Gastrocnemius medialis (tissue), 4 donors: ENCODE results near the gene ESPL1. TPM values are rescaled to one million over a fixed set of nuclear protein-coding genes. Genes with fewer than 3 reads are reported as not detected.

ENCODE experiments used
- ATAC-seq, 2 donors: fragments of 150-250 bp; one replicate each; pipeline ENCODE4 v1.9.1; 2016
- DNase-seq, 2 donors: peaks; one replicate each; pipeline ENCODE4 v3.0.0-alpha.2; 2019
- H3K27ac ChIP-seq, 4 donors: fragments of 200-600 bp; sonication (generic); 1 replicate in 1 of 4; 2 replicates in 3 of 4; pipeline ENCODE4 v1.5.1; 2016 to 2018; ENCODE audit warnings: mild to moderate bottlenecking in 2 of 4, moderate library complexity in 1 of 4
- H3K27me3 ChIP-seq, 3 donors: fragments of 200-600 bp; sonication (generic) in 2 of 3; 1 replicate in 1 of 3; 2 replicates in 2 of 3; pipeline versions ENCODE4 v1.5.1 to v1.6.0; 2016 to 2019; ENCODE audit warnings: mild to moderate bottlenecking in 1 of 3, moderate library complexity in 1 of 3
- H3K36me3 ChIP-seq, 2 donors: fragments of 200-600 bp; sonication (generic) in 1 of 2; one replicate each; pipeline ENCODE4 v1.5.1; 2017 to 2018
- H3K4me1 ChIP-seq, 2 donors: fragments of 200-600 bp; sonication (generic) in 1 of 2; one replicate each; pipeline ENCODE4 v1.5.1; 2016 to 2017; ENCODE audit warnings: mild to moderate bottlenecking in 2 of 2
- H3K4me3 ChIP-seq, 4 donors: fragments of 200-600 bp; sonication (generic) in 3 of 4; 1 replicate in 1 of 4; 2 replicates in 3 of 4; pipeline ENCODE4 v1.5.1; 2016 to 2019; ENCODE audit warnings: mild to moderate bottlenecking in 2 of 4
- H3K9me3 ChIP-seq, 3 donors: fragments of 200-600 bp; sonication (generic) in 2 of 3; 1 replicate in 1 of 3; 2 replicates in 2 of 3; pipeline ENCODE4 v1.5.1; 2016 to 2019
- POLR2A ChIP-seq, 2 donors: fragments of 450-650 bp; IDR thresholded peaks; one replicate each; pipeline ENCODE4 v1.6.1; 2017; ENCODE audit warnings: antibody characterized with exemption in 2 of 2, mild to moderate bottlenecking in 2 of 2, moderate library complexity in 2 of 2
- in situ Hi-C, 4 donors: fragments of 200-750 bp; cut with MboI; loops; one replicate each; pipeline versions ENCODE4 v1.15.0 to v1.8.0; 2017; ENCODE audit warnings: low sequenced_read_pairs in 4 of 4
- intact Hi-C: fragments of 100-400 bp; cut with DNase I; formaldehyde crosslinking; loops from one replicate; pipeline ENCODE4 v1.15.1; 2023; ENCODE audit warnings: low total_unique reads
- total RNA-seq, 4 donors: library from RNA; depleted of rRNA; stranded (reverse); fragments of >200 nt; gene quantifications; one replicate each; pipeline versions ENCODE4 v1.1.0 to v1.2.3, GENCODE V29; 2016
- TF ChIP-seq, protein P1 (sequence below), 5 experiments: fragments of 450-650 bp in 3 of 5; fragments of 200-600 bp in 2 of 5; sonication (generic) in 2 of 5; IDR thresholded peaks in 4 of 5; conservative IDR thresholded peaks in 1 of 5; 1 replicate in 4 of 5; 2 replicates in 1 of 5; pipeline ENCODE4 v1.5.1; 2016 to 2019; ENCODE audit warnings: antibody characterized with exemption in 5 of 5, mild to moderate bottlenecking in 3 of 5, moderate library complexity in 3 of 5

Gene ESPL1
- total RNA-seq, 4 donors from 2014 or later: 0.20 to 0.44 (median 0.24) TPM; not detected in 1

GRCh38 chr12:53223389-53224060 is 44.6 kb upstream of the ESPL1 start:
- TF ChIP-seq, protein P1, sequence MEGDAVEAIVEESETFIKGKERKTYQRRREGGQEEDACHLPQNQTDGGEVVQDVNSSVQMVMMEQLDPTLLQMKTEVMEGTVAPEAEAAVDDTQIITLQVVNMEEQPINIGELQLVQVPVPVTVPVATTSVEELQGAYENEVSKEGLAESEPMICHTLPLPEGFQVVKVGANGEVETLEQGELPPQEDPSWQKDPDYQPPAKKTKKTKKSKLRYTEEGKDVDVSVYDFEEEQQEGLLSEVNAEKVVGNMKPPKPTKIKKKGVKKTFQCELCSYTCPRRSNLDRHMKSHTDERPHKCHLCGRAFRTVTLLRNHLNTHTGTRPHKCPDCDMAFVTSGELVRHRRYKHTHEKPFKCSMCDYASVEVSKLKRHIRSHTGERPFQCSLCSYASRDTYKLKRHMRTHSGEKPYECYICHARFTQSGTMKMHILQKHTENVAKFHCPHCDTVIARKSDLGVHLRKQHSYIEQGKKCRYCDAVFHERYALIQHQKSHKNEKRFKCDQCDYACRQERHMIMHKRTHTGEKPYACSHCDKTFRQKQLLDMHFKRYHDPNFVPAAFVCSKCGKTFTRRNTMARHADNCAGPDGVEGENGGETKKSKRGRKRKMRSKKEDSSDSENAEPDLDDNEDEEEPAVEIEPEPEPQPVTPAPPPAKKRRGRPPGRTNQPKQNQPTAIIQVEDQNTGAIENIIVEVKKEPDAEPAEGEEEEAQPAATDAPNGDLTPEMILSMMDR (IDR thresholded peaks at IDR 0.05 in 4 of 5, conservative IDR thresholded peaks at IDR 0.05 in 1 of 5): no peak
- no peak for TF ChIP-seq POLR2A (IDR thresholded peaks at IDR 0.05)
- intact Hi-C loops (no loop called here), in situ Hi-C loops (no loop called here)
- Histone ChIP-seq H3K4me3 (no peak overlapping the region), H3K27me3 (no peaks in the 10 kb centered on the region), H3K27ac (peak overlapping the region; percentile 98 to 100 (median 98)), H3K9me3 (no peaks in the 10 kb centered on the region), H3K4me1 (peaks cover 11 to 37% of the 10 kb centered on the region in 2 donors), H3K36me3 (no peaks in the 10 kb centered on the region)
- no peak for DNase-seq
- no peak for ATAC-seq

DNA sequence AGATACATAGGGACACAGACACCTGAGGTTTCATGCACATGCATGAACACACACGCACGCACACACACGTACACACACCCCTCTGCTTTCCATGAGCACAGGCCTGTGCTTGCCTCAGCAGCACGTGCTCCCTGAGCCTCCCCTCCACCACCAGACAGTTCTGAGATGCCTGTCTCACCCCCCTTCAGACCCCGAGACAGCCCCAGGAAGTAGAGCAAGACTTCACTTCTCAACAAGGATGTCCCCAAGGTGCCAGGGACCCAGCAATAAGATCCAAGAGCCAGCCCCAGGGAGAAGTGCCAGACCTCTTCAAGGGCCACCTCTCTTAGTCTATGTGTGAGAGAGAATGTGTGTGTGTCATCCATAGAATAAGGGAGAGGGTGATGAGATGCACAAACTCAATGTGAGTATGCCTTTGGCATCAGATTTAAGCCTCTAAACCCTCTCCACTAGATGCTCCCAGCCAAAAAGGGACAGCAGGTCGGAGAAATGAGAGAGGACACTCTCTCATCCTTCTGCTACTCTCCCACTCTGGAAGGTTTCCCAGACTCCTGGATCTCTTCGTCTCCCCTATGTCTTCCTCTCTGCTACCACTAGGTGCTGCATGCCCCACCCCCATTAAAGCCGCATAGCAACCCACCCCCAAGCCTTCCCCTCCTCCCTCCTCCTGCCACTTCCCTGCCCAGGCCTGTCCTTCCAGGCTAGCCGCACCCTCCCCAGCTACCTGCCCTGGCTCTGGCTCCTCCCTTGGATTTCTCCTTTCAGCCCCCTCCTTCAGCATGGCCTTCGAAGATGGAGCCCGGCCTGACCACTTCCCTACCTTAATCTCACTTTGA is 43.8 kb upstream of the ESPL1 start:
- H3K4me1 ChIP-seq: peaks cover 11 to 30% of the 10 kb centered on the region in 2 donors
- no peaks in the 10 kb centered on the region for H3K9me3 ChIP-seq
- ATAC-seq (no peak), DNase-seq (no peak)
- intact Hi-C loops: no loop called here
- H3K27ac ChIP-seq: peak overlapping the region in 3 of 4 donors; percentile 98 to 100 (median 99)
- no peaks in the 10 kb centered on the region for H3K27me3 ChIP-seq
- H3K36me3 ChIP-seq: no peaks in the 10 kb centered on the region
- in situ Hi-C loops: no loop called here
- no peak overlapping the region for H3K4me3 ChIP-seq
- TF ChIP-seq, protein P1 (IDR thresholded peaks at IDR 0.05 in 4 of 5, conservative IDR thresholded peaks at IDR 0.05 in 1 of 5): no peak
- no peak for TF ChIP-seq POLR2A (IDR thresholded peaks at IDR 0.05)

- no peak for DNase-seq
- Histone ChIP-seq H3K4me3 (no peak overlapping the region), H3K27ac (no peak overlapping the region), H3K27me3 (no peaks in the 10 kb centered on the region), H3K4me1 (peaks cover 11 to 27% of the 10 kb centered on the region in 2 donors), H3K36me3 (no peaks in the 10 kb centered on the region), H3K9me3 (no peaks in the 10 kb centered on the region)
- intact Hi-C loops (no loop called here), in situ Hi-C loops (no loop called here)
- ATAC-seq: no peak
- TF ChIP-seq, protein P1 (IDR thresholded peaks at IDR 0.05 in 4 of 5, conservative IDR thresholded peaks at IDR 0.05 in 1 of 5): no peak
- no peak for TF ChIP-seq POLR2A (IDR thresholded peaks at IDR 0.05)
Measured at GRCh38 chr12:53224897-53225634, 43.0 kb upstream of the ESPL1 start.

DNA sequence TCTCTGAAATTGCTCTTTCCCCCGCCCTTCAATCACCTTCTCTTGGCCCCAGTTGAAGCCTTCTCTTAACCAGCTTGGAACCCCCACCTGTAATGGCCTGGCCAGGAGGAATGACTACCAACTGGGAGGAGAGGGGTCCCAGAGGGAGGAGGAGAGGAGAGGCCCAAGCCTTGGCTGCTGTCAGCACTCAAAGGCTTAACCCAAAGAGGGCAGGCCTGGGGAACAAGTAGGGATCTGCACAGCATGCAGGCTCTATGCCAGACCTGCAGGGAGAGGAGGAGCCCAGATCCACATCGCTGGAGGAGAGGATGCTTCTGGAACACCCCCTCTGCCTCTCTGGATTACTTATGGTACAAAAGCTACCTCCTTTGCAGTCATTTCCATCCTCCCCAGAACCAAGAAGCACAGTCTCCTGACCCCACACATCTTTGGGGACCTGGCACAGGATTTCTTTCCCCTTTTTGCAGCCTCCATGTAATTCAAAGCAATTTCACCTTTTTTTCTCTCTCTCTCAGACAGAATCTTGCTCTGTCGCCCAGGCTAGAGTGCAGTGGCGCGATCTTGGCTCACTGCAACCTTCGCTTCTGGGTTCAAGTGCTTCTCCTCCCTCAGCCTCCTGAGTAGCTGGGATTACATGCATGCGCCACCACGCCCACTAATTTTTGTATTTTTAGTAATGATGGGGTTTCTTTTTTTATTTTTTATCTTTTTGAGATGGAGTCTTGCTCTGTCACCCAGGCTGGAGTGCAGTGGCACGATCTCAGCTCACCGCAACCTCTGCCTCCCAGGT is 42.3 kb upstream of the ESPL1 start:
- no peaks in the 10 kb centered on the region for H3K27me3 ChIP-seq
- H3K36me3 ChIP-seq: no peaks in the 10 kb centered on the region
- DNase-seq: no peak
- intact Hi-C loops: no loop called here
- H3K4me1 ChIP-seq: peaks cover 11 to 20% of the 10 kb centered on the region in 2 donors
- in situ Hi-C loops: no loop called here
- no peak for ATAC-seq
- H3K27ac ChIP-seq: no peak overlapping the region
- H3K4me3 ChIP-seq: no peak overlapping the region
- H3K9me3 ChIP-seq: no peaks in the 10 kb centered on the region
- TF ChIP-seq POLR2A (IDR thresholded peaks at IDR 0.05): no peak
- TF ChIP-seq, protein P1 (IDR thresholded peaks at IDR 0.05 in 4 of 5, conservative IDR thresholded peaks at IDR 0.05 in 1 of 5): no peak
